Neural progenitor cell (in vitro differentiated cells): ENCODE measurements around the gene CMTM8. TPM values are rescaled to one million over a fixed set of nuclear protein-coding genes. Genes with fewer than 3 reads are reported as not detected.

Source experiments
- DNase-seq: peaks from one replicate; pipeline ENCODE4 v3.0.0-alpha.2; 2016; ENCODE audit warnings: low spot score
- H2AFZ ChIP-seq: fragments of 200-600 bp; sonication (generic); replicated peaks from 2 replicates; pipeline ENCODE4 v1.6.1; 2016; ENCODE audit warnings: antibody characterized with exemption
- H3F3A ChIP-seq: fragments of 200-600 bp; sonication (generic); 2 replicates; pipeline ENCODE4 v1.6.1; 2016; ENCODE audit warnings: antibody characterized with exemption, low read depth
- H3K27ac ChIP-seq: fragments of 200-600 bp; sonication (generic); 2 replicates; pipeline ENCODE4 v1.5.1; 2016; ENCODE audit warnings: mild to moderate bottlenecking
- H3K27me3 ChIP-seq: fragments of 200-600 bp; sonication (generic); 2 replicates; pipeline ENCODE4 v1.6.1; 2016; ENCODE audit warnings: mild to moderate bottlenecking, moderate library complexity
- H3K36me3 ChIP-seq: fragments of 200-600 bp; sonication (generic); 2 replicates; pipeline ENCODE4 v1.5.1; 2016
- H3K4me1 ChIP-seq: fragments of 200-600 bp; sonication (generic); 2 replicates; pipeline ENCODE4 v1.6.1; 2016; ENCODE audit warnings: mixed run types
- H3K4me2 ChIP-seq: fragments of 200-600 bp; sonication (generic); 2 replicates; pipeline ENCODE4 v1.6.1; 2016
- H3K4me3 ChIP-seq: fragments of 200-600 bp; sonication (generic); 2 replicates; pipeline ENCODE4 v1.5.1; 2016
- H3K79me2 ChIP-seq: fragments of 200-600 bp; sonication (generic); 2 replicates; pipeline ENCODE4 v1.6.1; 2016; ENCODE audit warnings: low read depth
- H3K9ac ChIP-seq: fragments of 200-600 bp; sonication (generic); 2 replicates; pipeline ENCODE4 v1.6.1; 2016
- H3K9me3 ChIP-seq: fragments of 200-600 bp; sonication (generic); 2 replicates; pipeline ENCODE4 v1.5.1; 2016; ENCODE audit warnings: low read depth
- H4K20me1 ChIP-seq: fragments of 200-600 bp; sonication (generic); 2 replicates; pipeline ENCODE4 v1.6.1; 2016; ENCODE audit warnings: low read depth
- H3K27ac Mint-ChIP-seq: 3 replicates; pipeline ENCODE4 v1.8.0; 2021; ENCODE audit warnings: mixed read lengths
- H3K27me3 Mint-ChIP-seq: 2 replicates; pipeline ENCODE4 v1.8.0; 2022; ENCODE audit warnings: low read depth, mild to moderate bottlenecking, inconsistent platforms, moderate library complexity, mixed read lengths; ENCODE audit not compliant: insufficient read depth
- H3K36me3 Mint-ChIP-seq: 3 replicates; pipeline ENCODE4 v1.8.0; 2021; ENCODE audit warnings: mixed read lengths
- H3K4me1 Mint-ChIP-seq: 3 replicates; pipeline ENCODE4 v1.8.0; 2021; ENCODE audit warnings: mixed read lengths
- H3K4me3 Mint-ChIP-seq: 3 replicates; pipeline ENCODE4 v1.8.0; 2021; ENCODE audit warnings: mild to moderate bottlenecking, moderate library complexity, mixed read lengths
- H3K9me3 Mint-ChIP-seq: 3 replicates; pipeline ENCODE4 v1.8.0; 2020; ENCODE audit warnings: mixed read lengths
- EZH2 ChIP-seq: fragments of 200-600 bp; sonication (generic); IDR thresholded peaks from 2 replicates; pipeline ENCODE4 v1.6.1; 2017; ENCODE audit warnings: antibody characterized with exemption, mild to moderate bottlenecking, moderate library complexity
- EZH2phosphoT487 ChIP-seq: fragments of 200-600 bp; sonication (generic); IDR thresholded peaks from 2 replicates; pipeline ENCODE4 v1.6.1; 2017; ENCODE audit warnings: antibody characterized with exemption
- total RNA-seq: library from RNA; depleted of rRNA; stranded (reverse); fragments of >200 nt; gene quantifications from 2 replicates; pipeline ENCODE4 v1.2.3, GENCODE V29; 2015; ENCODE audit warnings: low replicate concordance
- TF ChIP-seq, protein P1 (sequence below): fragments of 200-600 bp; sonication (generic); IDR thresholded peaks from 2 replicates; pipeline ENCODE4 v1.5.1; 2017; ENCODE audit warnings: antibody characterized with exemption, mild to moderate bottlenecking

CMTM8 gene
- total RNA-seq, 1 donor from 2014 or later = 2.1 TPM

- DNase-seq = peak; percentile 66
- TF ChIP-seq EZH2 = no peak
- Histone ChIP-seq H3K4me2 (peak overlapping the region; percentile 7), H3K27me3 (no peaks in the 10 kb centered on the region), H3K9ac (no peak overlapping the region), H3K36me3 (no peaks in the 10 kb centered on the region), H3F3A (no peaks in the 10 kb centered on the region), H3K79me2 (no peaks in the 10 kb centered on the region), H4K20me1 (no peaks in the 10 kb centered on the region), H2AFZ (no peak overlapping the region), H3K4me3 (no peak overlapping the region), H3K9me3 (no peaks in the 10 kb centered on the region), H3K27ac (no peak overlapping the region), H3K4me1 (peaks cover 11% of the 10 kb centered on the region)
- Mint-ChIP-seq H3K27me3 (no peaks in the 10 kb centered on the region), H3K4me1 (peaks cover 19% of the 10 kb centered on the region), H3K27ac (no peak overlapping the region), H3K4me3 (no peak overlapping the region), H3K36me3 (no peaks in the 10 kb centered on the region), H3K9me3 (no peaks in the 10 kb centered on the region)
Observed at GRCh38 chr3:32359766-32360492, 121.4 kb downstream of the CMTM8 start.

- peaks cover 14% of the 10 kb centered on the region for H3K4me1 Mint-ChIP-seq
- no peaks in the 10 kb centered on the region for H3K9me3 ChIP-seq
- peak; percentile 26 for DNase-seq
- peak overlapping the region; percentile 69 for H3K27ac Mint-ChIP-seq
- TF ChIP-seq EZH2phosphoT487 (no peak), EZH2 (no peak)
- TF ChIP-seq, protein P1, sequence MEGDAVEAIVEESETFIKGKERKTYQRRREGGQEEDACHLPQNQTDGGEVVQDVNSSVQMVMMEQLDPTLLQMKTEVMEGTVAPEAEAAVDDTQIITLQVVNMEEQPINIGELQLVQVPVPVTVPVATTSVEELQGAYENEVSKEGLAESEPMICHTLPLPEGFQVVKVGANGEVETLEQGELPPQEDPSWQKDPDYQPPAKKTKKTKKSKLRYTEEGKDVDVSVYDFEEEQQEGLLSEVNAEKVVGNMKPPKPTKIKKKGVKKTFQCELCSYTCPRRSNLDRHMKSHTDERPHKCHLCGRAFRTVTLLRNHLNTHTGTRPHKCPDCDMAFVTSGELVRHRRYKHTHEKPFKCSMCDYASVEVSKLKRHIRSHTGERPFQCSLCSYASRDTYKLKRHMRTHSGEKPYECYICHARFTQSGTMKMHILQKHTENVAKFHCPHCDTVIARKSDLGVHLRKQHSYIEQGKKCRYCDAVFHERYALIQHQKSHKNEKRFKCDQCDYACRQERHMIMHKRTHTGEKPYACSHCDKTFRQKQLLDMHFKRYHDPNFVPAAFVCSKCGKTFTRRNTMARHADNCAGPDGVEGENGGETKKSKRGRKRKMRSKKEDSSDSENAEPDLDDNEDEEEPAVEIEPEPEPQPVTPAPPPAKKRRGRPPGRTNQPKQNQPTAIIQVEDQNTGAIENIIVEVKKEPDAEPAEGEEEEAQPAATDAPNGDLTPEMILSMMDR = no peak
- peaks cover 11% of the 10 kb centered on the region for H3K4me1 ChIP-seq
- no peaks in the 10 kb centered on the region for H3K9me3 Mint-ChIP-seq
- H3K36me3 Mint-ChIP-seq = no peaks in the 10 kb centered on the region
- no peaks in the 10 kb centered on the region for H4K20me1 ChIP-seq
- H3K9ac ChIP-seq = no peak overlapping the region
- H3K4me3 ChIP-seq = no peak overlapping the region
- H3K27me3 Mint-ChIP-seq = no peaks in the 10 kb centered on the region
- no peak overlapping the region for H3K4me3 Mint-ChIP-seq
- H3K27ac ChIP-seq = no peak overlapping the region
- no peaks in the 10 kb centered on the region for H3K36me3 ChIP-seq
- no peaks in the 10 kb centered on the region for H3K79me2 ChIP-seq
- H3F3A ChIP-seq = no peaks in the 10 kb centered on the region
- no peak overlapping the region for H2AFZ ChIP-seq
- H3K27me3 ChIP-seq = no peaks in the 10 kb centered on the region
- no peak overlapping the region for H3K4me2 ChIP-seq
Observed at GRCh38 chr3:32360493-32360827, 122.0 kb downstream of the CMTM8 start.

GRCh38 chr3:32366638-32367397 is 128.3 kb downstream of the CMTM8 start:
- Histone ChIP-seq H3K4me1 (peaks cover 3% of the 10 kb centered on the region), H3K27ac (no peak overlapping the region), H3K79me2 (no peaks in the 10 kb centered on the region), H4K20me1 (no peaks in the 10 kb centered on the region), H3K9ac (no peak overlapping the region), H3K9me3 (no peaks in the 10 kb centered on the region), H3F3A (no peaks in the 10 kb centered on the region), H3K27me3 (no peaks in the 10 kb centered on the region), H3K4me2 (no peak overlapping the region), H3K36me3 (no peaks in the 10 kb centered on the region), H3K4me3 (no peak overlapping the region), H2AFZ (no peak overlapping the region)
- H3K9me3 Mint-ChIP-seq = no peaks in the 10 kb centered on the region
- H3K4me3 Mint-ChIP-seq = no peak overlapping the region
- no peaks in the 10 kb centered on the region for H3K36me3 Mint-ChIP-seq
- H3K27me3 Mint-ChIP-seq = peaks cover 9% of the 10 kb centered on the region
- peaks cover 8% of the 10 kb centered on the region for H3K4me1 Mint-ChIP-seq
- DNase-seq = no peak
- TF ChIP-seq EZH2phosphoT487 = no peak
- TF ChIP-seq EZH2 = no peak
- TF ChIP-seq, protein P1 = no peak
- peak overlapping the region; percentile 69 for H3K27ac Mint-ChIP-seq

- Histone ChIP-seq H2AFZ (no peak overlapping the region), H3K9ac (no peak overlapping the region), H3K4me2 (no peak overlapping the region), H3F3A (no peaks in the 10 kb centered on the region), H3K4me1 (peaks cover 3% of the 10 kb centered on the region), H3K27ac (no peak overlapping the region), H3K79me2 (no peaks in the 10 kb centered on the region), H3K9me3 (no peaks in the 10 kb centered on the region), H3K36me3 (no peaks in the 10 kb centered on the region), H3K4me3 (no peak overlapping the region), H3K27me3 (no peaks in the 10 kb centered on the region), H4K20me1 (no peaks in the 10 kb centered on the region)
- peaks cover 8% of the 10 kb centered on the region for H3K4me1 Mint-ChIP-seq
- TF ChIP-seq EZH2 (no peak), EZH2phosphoT487 (no peak)
- TF ChIP-seq, protein P1 = no peak
- DNase-seq = no peak
- no peaks in the 10 kb centered on the region for H3K36me3 Mint-ChIP-seq
- no peak overlapping the region for H3K4me3 Mint-ChIP-seq
- H3K27ac Mint-ChIP-seq = peak overlapping the region; percentile 69
- H3K9me3 Mint-ChIP-seq = no peaks in the 10 kb centered on the region
- peaks cover 9% of the 10 kb centered on the region for H3K27me3 Mint-ChIP-seq
Observed at GRCh38 chr3:32367442-32367841, 129.0 kb downstream of the CMTM8 start.
